ENCODE results near the gene RASGRF1.

DNA sequence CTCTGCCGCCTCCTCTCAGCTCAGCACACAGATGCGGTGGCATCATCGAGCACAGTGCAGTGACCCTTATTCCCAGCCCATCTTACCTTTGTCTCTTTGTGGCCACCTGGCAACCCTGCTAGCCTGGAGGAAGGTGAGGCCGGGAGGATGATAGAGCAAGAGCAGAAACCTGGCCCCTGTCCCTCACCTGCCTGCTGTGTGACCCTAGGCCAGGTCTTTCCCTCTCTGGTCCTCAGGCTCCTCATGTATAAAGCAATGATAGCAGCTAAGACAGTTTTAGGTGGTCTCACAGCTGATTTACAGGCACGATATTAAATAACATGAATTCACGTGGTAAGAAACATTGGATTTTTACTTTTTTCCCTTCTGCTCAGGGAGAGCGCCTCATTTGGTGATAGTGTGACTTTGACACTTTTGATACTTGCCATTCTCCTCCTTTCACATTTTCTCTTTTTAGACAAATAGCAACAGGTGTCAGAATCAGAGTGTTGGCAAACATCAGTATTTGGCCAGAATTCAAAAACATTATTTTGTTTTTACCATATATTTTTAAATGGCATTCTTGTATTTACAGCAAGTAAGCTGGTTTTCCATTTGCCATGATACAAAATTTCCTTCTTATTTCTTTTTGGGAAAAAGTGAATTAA lies 116.2 kb downstream of the RASGRF1 start:
- TF ChIP-seq EZH2 (IDR thresholded peaks at IDR 0.05; ENCODE audit: low read length, unreplicated experiment): no peak
- TF ChIP-seq, protein P1, sequence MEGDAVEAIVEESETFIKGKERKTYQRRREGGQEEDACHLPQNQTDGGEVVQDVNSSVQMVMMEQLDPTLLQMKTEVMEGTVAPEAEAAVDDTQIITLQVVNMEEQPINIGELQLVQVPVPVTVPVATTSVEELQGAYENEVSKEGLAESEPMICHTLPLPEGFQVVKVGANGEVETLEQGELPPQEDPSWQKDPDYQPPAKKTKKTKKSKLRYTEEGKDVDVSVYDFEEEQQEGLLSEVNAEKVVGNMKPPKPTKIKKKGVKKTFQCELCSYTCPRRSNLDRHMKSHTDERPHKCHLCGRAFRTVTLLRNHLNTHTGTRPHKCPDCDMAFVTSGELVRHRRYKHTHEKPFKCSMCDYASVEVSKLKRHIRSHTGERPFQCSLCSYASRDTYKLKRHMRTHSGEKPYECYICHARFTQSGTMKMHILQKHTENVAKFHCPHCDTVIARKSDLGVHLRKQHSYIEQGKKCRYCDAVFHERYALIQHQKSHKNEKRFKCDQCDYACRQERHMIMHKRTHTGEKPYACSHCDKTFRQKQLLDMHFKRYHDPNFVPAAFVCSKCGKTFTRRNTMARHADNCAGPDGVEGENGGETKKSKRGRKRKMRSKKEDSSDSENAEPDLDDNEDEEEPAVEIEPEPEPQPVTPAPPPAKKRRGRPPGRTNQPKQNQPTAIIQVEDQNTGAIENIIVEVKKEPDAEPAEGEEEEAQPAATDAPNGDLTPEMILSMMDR (conservative IDR thresholded peaks at IDR 0.05; ENCODE audit: low read depth, low read length): no peak
